ENCODE results near the gene TP53I11.

TP53I11 gene

DNA sequence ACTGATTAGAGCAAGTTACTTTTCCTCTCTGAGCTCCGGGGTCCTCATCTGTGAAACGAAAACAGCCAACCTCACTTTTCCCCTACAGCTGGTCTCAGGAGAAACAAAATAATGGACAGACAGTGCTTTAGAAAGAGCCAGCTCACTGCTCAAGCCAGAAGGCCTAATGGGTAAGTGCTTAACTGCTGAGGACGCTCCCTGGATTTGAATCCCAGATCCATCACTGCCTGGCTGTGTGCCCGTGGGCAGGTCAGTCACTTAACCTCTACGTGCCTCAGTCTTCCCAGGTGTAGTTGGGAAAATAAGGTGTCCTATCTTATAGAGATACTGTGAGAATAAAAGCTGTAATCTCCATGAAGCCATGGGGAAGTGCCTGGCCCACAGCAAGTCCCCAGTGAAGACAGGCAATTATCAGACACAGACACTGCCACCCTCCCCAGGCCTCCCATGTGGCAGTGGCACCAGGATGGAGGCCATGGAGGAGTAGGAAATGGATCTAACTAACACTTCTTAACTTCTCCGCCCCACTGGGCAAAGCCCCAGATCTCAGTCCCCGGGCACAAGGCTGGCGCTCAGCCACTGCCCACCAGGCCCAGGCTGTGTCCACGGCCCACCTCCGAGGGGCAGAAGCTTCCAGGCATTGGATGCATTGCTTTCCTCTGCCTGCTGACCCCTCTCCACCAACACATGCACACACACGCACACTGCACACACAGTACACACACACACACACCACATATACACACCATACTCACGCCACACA lies 9.2 kb downstream of the TP53I11 start:
- no peaks in the 10 kb centered on the region for H3K27me3 ChIP-seq (ENCODE audit: low read length)
- no peaks in the 10 kb centered on the region for H3K9me3 ChIP-seq (ENCODE audit: insufficient read depth, low read length)
- H3K4me2 ChIP-seq (ENCODE audit: low read depth, low read length, poor library complexity, severe bottlenecking): no peak overlapping the region
- H3K9ac ChIP-seq (ENCODE audit: low read length): no peak overlapping the region
- H3K4me3 ChIP-seq (ENCODE audit: insufficient read depth, low read length, poor library complexity, severe bottlenecking): no peak overlapping the region
- H3K9me2 ChIP-seq (replicated peaks; ENCODE audit: insufficient read depth, low read length): no peaks in the 10 kb centered on the region
- H3K36me3 ChIP-seq (ENCODE audit: low read length): no peaks in the 10 kb centered on the region
- no peaks in the 10 kb centered on the region for H3F3A ChIP-seq (ENCODE audit: insufficient read depth)
- no peaks in the 10 kb centered on the region for H4K20me1 ChIP-seq (ENCODE audit: low read depth, low read length)
- H3K79me2 ChIP-seq (ENCODE audit: insufficient read depth, low read length): no peaks in the 10 kb centered on the region
- H2AFZ ChIP-seq (ENCODE audit: low read depth, low read length, severe bottlenecking): no peak overlapping the region
- no peak for TF ChIP-seq EZH2phosphoT487 (conservative IDR thresholded peaks at IDR 0.05; ENCODE audit: low read length)
- no peak overlapping the region for H3K27ac ChIP-seq (ENCODE audit: low read depth, low read length)

- Histone ChIP-seq H3K4me3 (ENCODE audit: insufficient read depth, low read length, poor library complexity, severe bottlenecking) (no peak overlapping the region), H2AFZ (ENCODE audit: low read depth, low read length, severe bottlenecking) (no peak overlapping the region), H3K9me3 (ENCODE audit: insufficient read depth, low read length) (no peaks in the 10 kb centered on the region), H3K36me3 (ENCODE audit: low read length) (no peaks in the 10 kb centered on the region), H3K79me2 (ENCODE audit: insufficient read depth, low read length) (no peaks in the 10 kb centered on the region), H4K20me1 (ENCODE audit: low read depth, low read length) (no peaks in the 10 kb centered on the region), H3F3A (ENCODE audit: insufficient read depth) (no peaks in the 10 kb centered on the region), H3K9ac (ENCODE audit: low read length) (no peak overlapping the region), H3K27ac (ENCODE audit: low read depth, low read length) (no peak overlapping the region), H3K9me2 (replicated peaks; ENCODE audit: insufficient read depth, low read length) (no peaks in the 10 kb centered on the region), H3K4me2 (ENCODE audit: low read depth, low read length, poor library complexity, severe bottlenecking) (no peak overlapping the region), H3K27me3 (ENCODE audit: low read length) (no peaks in the 10 kb centered on the region)
- TF ChIP-seq EZH2phosphoT487 (conservative IDR thresholded peaks at IDR 0.05; ENCODE audit: low read length) (no peak), CTCF (IDR thresholded peaks at IDR 0.05; ENCODE audit: insufficient read depth, low read length, poor library complexity, severe bottlenecking) (no peak)
Measured at GRCh38 chr11:44940835-44941234, 9.8 kb downstream of the TP53I11 start.

GRCh38 chr11:44940404-44940803 lies 10.3 kb downstream of the TP53I11 start:
- no peak overlapping the region for H3K27ac ChIP-seq (ENCODE audit: low read depth, low read length)
- H2AFZ ChIP-seq (ENCODE audit: low read depth, low read length, severe bottlenecking): no peak overlapping the region
- no peak for TF ChIP-seq CTCF (IDR thresholded peaks at IDR 0.05; ENCODE audit: insufficient read depth, low read length, poor library complexity, severe bottlenecking)
- no peak for TF ChIP-seq EZH2phosphoT487 (conservative IDR thresholded peaks at IDR 0.05; ENCODE audit: low read length)
- no peaks in the 10 kb centered on the region for H3K9me2 ChIP-seq (replicated peaks; ENCODE audit: insufficient read depth, low read length)
- no peaks in the 10 kb centered on the region for H3K27me3 ChIP-seq (ENCODE audit: low read length)
- no peaks in the 10 kb centered on the region for H3K36me3 ChIP-seq (ENCODE audit: low read length)
- H3K9ac ChIP-seq (ENCODE audit: low read length): no peak overlapping the region
- H3K4me2 ChIP-seq (ENCODE audit: low read depth, low read length, poor library complexity, severe bottlenecking): no peak overlapping the region
- H4K20me1 ChIP-seq (ENCODE audit: low read depth, low read length): no peaks in the 10 kb centered on the region
- H3K9me3 ChIP-seq (ENCODE audit: insufficient read depth, low read length): no peaks in the 10 kb centered on the region
- H3F3A ChIP-seq (ENCODE audit: insufficient read depth): no peaks in the 10 kb centered on the region
- H3K4me3 ChIP-seq (ENCODE audit: insufficient read depth, low read length, poor library complexity, severe bottlenecking): no peak overlapping the region
- no peaks in the 10 kb centered on the region for H3K79me2 ChIP-seq (ENCODE audit: insufficient read depth, low read length)

DNA sequence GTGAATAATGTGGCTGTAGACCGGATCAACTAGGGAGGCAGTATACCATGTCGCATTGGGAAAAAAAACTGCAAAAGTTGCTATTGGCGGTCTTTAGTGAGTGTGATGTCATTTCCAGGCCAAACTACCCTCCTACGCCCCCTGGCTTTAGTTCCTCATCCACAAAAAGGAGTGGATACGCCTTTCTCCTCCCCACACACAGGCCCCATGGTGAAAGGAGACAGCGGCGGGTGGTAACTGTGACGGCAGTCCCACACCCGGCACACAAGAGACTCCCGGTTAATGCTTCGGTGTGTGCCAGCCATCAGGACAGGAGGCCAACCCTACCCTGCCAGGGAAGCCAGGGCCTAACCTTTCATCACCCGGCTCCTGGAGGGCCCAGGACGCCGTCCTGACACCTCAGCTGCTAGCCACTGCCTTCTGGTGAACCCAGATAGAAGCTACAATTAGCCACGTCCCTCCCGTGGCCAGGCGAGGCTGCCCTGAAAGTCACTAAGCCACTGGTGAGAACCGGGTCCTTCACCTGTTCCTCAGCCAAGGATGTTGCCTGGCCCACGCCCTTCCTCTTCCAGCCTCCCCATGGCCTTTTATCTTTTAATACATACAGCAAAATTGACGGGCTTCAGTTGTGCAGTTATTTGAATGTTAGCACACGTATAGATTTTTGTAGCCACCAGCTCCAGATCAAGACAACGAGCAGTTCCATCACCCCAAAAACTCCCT lies 10.8 kb downstream of the TP53I11 start:
- no peaks in the 10 kb centered on the region for H3K79me2 ChIP-seq (ENCODE audit: insufficient read depth, low read length)
- H3K36me3 ChIP-seq (ENCODE audit: low read length): no peaks in the 10 kb centered on the region
- H3K27me3 ChIP-seq (ENCODE audit: low read length): no peaks in the 10 kb centered on the region
- no peaks in the 10 kb centered on the region for H4K20me1 ChIP-seq (ENCODE audit: low read depth, low read length)
- no peaks in the 10 kb centered on the region for H3K9me2 ChIP-seq (replicated peaks; ENCODE audit: insufficient read depth, low read length)
- no peak overlapping the region for H3K9ac ChIP-seq (ENCODE audit: low read length)
- H2AFZ ChIP-seq (ENCODE audit: low read depth, low read length, severe bottlenecking): no peak overlapping the region
- H3F3A ChIP-seq (ENCODE audit: insufficient read depth): no peaks in the 10 kb centered on the region
- no peak overlapping the region for H3K4me2 ChIP-seq (ENCODE audit: low read depth, low read length, poor library complexity, severe bottlenecking)
- H3K27ac ChIP-seq (ENCODE audit: low read depth, low read length): no peak overlapping the region
- H3K4me3 ChIP-seq (ENCODE audit: insufficient read depth, low read length, poor library complexity, severe bottlenecking): no peak overlapping the region
- TF ChIP-seq CTCF (IDR thresholded peaks at IDR 0.05; ENCODE audit: insufficient read depth, low read length, poor library complexity, severe bottlenecking): no peak
- no peak for TF ChIP-seq EZH2phosphoT487 (conservative IDR thresholded peaks at IDR 0.05; ENCODE audit: low read length)
- H3K9me3 ChIP-seq (ENCODE audit: insufficient read depth, low read length): no peaks in the 10 kb centered on the region
